ENCODE measurements around the gene BAHCC1. TPM values are rescaled to one million over a fixed set of nuclear protein-coding genes. Genes with fewer than 3 reads are reported as not detected.

The BAHCC1 gene
- total and polyA plus RNA-seq, 2 of the 4 experiments (the other 2 are of a cell fraction), result 0.36 to 7.8 TPM

DNA sequence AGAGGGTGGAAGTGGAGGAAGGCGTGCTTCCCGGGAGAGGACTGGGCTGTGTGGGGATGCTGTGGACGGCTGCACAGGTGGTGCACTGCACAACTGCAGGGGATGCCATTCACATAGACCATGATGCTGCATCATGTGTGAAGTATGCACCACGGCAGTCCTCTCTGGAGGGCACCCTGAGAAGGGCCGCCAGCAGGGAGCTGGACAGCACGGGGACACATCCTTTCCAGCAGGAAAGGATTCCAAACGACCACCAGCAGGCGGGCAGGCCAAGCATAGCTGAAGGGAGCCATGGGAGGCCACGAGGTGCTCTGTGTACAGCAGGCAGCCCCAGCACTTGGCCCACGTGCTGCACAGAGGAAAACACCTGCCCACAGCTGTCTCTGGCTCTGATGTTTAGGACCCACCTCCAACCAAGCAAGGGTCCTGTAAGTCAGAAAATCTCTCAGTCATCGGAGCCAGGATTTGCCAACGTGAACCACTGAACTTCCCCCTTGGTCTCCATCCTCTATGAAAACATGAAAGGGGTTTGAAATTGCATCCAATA, 107.3 kb downstream of the BAHCC1 start:
- Histone ChIP-seq H3K4me1 (ENCODE audit: control insufficient read depth, insufficient read depth, low read length) (peaks cover 8% of the 10 kb centered on the region), H4K20me1 (ENCODE audit: insufficient read depth, low read length) (peaks cover 10% of the 10 kb centered on the region), H4K5ac (ENCODE audit: low read depth, low read length) (no peak overlapping the region), H3K4ac (ENCODE audit: low read depth, low read length) (no peak overlapping the region), H2AK5ac (ENCODE audit: low read depth, low read length) (no peak overlapping the region), H3K56ac (ENCODE audit: extremely low read depth, insufficient read depth, low read length) (no peak overlapping the region), H2BK120ac (ENCODE audit: low read depth, low read length) (no peak overlapping the region), H3K9me3 (ENCODE audit: control insufficient read depth, insufficient read depth, low read length) (no peaks in the 10 kb centered on the region), H3K79me1 (ENCODE audit: low read depth in 1 of 2, low read length in 2 of 2) (no peaks in the 10 kb centered on the region), H3K9me1 (ENCODE audit: insufficient read depth, low read length) (no peaks in the 10 kb centered on the region), H3K27ac (ENCODE audit: insufficient read depth, low read length) (no peak overlapping the region), H3K23ac (ENCODE audit: low read depth, low read length) (no peak overlapping the region; the same call in 1 of the 2 replicates), H3K27me3 (ENCODE audit: control insufficient read depth, insufficient read depth, low read length) (no peaks in the 10 kb centered on the region; the same call in 1 of the 2 replicates), H3K14ac (replicated peaks; ENCODE audit: low read depth, low read length) (no peak overlapping the region), H2BK20ac (ENCODE audit: low read depth, low read length) (no peak overlapping the region), H4K91ac (ENCODE audit: insufficient read depth, low read depth, low read length) (no peak overlapping the region), H3K36me3 (ENCODE audit: control insufficient read depth, insufficient read depth, low read length) (no peaks in the 10 kb centered on the region), H3K4me3 (ENCODE audit: insufficient read depth, low read depth, low read length) (no peak overlapping the region), H3K4me2 (ENCODE audit: low read depth, low read length) (no peak overlapping the region), H2AFZ (replicated peaks; ENCODE audit: low read length, poor library complexity) (peak overlapping the region; percentile 32), H2AK9ac (replicated peaks; ENCODE audit: low read depth, low read length, poor library complexity) (no peak overlapping the region), H3K9ac (ENCODE audit: low read depth, low read length) (no peak overlapping the region), H3K18ac (ENCODE audit: low read depth, low read length) (no peak overlapping the region), H2BK5ac (ENCODE audit: low read depth, low read length, poor library complexity, severe bottlenecking) (no peak overlapping the region), H2BK15ac (ENCODE audit: low read depth, low read length) (no peak overlapping the region), H4K8ac (ENCODE audit: low read depth in 2 of 2, low read length in 2 of 2) (no peak overlapping the region)
- POLR2A ChIA-PET (ENCODE audit: unreplicated experiment), result no interaction called here
- TF ChIP-seq, protein P1, sequence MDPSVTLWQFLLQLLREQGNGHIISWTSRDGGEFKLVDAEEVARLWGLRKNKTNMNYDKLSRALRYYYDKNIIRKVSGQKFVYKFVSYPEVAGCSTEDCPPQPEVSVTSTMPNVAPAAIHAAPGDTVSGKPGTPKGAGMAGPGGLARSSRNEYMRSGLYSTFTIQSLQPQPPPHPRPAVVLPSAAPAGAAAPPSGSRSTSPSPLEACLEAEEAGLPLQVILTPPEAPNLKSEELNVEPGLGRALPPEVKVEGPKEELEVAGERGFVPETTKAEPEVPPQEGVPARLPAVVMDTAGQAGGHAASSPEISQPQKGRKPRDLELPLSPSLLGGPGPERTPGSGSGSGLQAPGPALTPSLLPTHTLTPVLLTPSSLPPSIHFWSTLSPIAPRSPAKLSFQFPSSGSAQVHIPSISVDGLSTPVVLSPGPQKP (IDR thresholded peaks at IDR 0.05; ENCODE audit: borderline replicate concordance, low read depth, low read length), result no peak
- no peak for TF ChIP-seq MAFK (IDR thresholded peaks at IDR 0.05; ENCODE audit: low read depth, low read length)
- TF ChIP-seq, protein P2, sequence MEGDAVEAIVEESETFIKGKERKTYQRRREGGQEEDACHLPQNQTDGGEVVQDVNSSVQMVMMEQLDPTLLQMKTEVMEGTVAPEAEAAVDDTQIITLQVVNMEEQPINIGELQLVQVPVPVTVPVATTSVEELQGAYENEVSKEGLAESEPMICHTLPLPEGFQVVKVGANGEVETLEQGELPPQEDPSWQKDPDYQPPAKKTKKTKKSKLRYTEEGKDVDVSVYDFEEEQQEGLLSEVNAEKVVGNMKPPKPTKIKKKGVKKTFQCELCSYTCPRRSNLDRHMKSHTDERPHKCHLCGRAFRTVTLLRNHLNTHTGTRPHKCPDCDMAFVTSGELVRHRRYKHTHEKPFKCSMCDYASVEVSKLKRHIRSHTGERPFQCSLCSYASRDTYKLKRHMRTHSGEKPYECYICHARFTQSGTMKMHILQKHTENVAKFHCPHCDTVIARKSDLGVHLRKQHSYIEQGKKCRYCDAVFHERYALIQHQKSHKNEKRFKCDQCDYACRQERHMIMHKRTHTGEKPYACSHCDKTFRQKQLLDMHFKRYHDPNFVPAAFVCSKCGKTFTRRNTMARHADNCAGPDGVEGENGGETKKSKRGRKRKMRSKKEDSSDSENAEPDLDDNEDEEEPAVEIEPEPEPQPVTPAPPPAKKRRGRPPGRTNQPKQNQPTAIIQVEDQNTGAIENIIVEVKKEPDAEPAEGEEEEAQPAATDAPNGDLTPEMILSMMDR (conservative IDR thresholded peaks at IDR 0.05; ENCODE audit: low read depth, low read length), result no peak
- TF ChIP-seq, protein P3, sequence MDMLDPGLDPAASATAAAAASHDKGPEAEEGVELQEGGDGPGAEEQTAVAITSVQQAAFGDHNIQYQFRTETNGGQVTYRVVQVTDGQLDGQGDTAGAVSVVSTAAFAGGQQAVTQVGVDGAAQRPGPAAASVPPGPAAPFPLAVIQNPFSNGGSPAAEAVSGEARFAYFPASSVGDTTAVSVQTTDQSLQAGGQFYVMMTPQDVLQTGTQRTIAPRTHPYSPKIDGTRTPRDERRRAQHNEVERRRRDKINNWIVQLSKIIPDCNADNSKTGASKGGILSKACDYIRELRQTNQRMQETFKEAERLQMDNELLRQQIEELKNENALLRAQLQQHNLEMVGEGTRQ (IDR thresholded peaks at IDR 0.05; ENCODE audit: low read depth, low read length), result no peak
- TF ChIP-seq CEBPB (IDR thresholded peaks at IDR 0.05; ENCODE audit: low read depth, low read length), result no peak
- no peak for TF ChIP-seq SMC3 (IDR thresholded peaks at IDR 0.05; ENCODE audit: low read depth, low read length)
- TF ChIP-seq CHD1 (IDR thresholded peaks at IDR 0.05; ENCODE audit: low read depth, low read length), result no peak
- TF ChIP-seq FOS (IDR thresholded peaks at IDR 0.05; ENCODE audit: low read depth, low read length), result no peak
- no peak for TF ChIP-seq NFE2L2 (IDR thresholded peaks at IDR 0.05; ENCODE audit: low read depth, low read length)
- TF ChIP-seq BHLHE40 (IDR thresholded peaks at IDR 0.05; ENCODE audit: low read depth, low read length), result no peak
- no peak for TF ChIP-seq RFX5 (IDR thresholded peaks at IDR 0.05; ENCODE audit: low read depth, low read length)
- TF ChIP-seq MXI1 (IDR thresholded peaks at IDR 0.05; ENCODE audit: borderline replicate concordance, low read depth, low read length), result no peak
- 57% methylated on average over 5 of the region's 12 CpGs; no CpG with 5 or more reads in 1 of the 2 experiments for WGBS, 2 experiments (ENCODE audit: extremely low coverage in 2 of 2, insufficient read length in 1 of 2)
- no TSS peak for BruUV-seq (replicated peaks)
- intact Hi-C loops (cut with micrococcal nuclease) (no loop called here), in situ Hi-C loops (cut with MboI; ENCODE audit: low sequenced_read_pairs) (no loop called here), dilution Hi-C loops (cut with HindIII; ENCODE audit: low sequenced_read_pairs, unreplicated experiment) (no loop called here)
- ATAC-seq (ENCODE audit: low read depth), result no peak
- DNase-seq, result no peak
- CTCF ChIA-PET, result interaction anchor here (0.7 kb wide), 1 partner anchor 247 kb away, joined by 3 read pairs; no protein-coding TSS in a partner anchor
